Activated naive CD8-positive, alpha-beta T cell treated with anti-CD3 and anti-CD28 coated beads, Interleukin-2, amount 50 U/mL, for 16 hours (primary cell): Measurements from ENCODE around the gene HOXD9.

Experiments used
- DNase-seq: peaks from one replicate; pipeline ENCODE4 v3.0.0-alpha.2; 2020; ENCODE audit warnings: low read depth, low spot score

HOXD9 gene

GRCh38 chr2:176165370-176166050 lies 43.0 kb downstream of the HOXD9 start:
- no peak for DNase-seq

DNA sequence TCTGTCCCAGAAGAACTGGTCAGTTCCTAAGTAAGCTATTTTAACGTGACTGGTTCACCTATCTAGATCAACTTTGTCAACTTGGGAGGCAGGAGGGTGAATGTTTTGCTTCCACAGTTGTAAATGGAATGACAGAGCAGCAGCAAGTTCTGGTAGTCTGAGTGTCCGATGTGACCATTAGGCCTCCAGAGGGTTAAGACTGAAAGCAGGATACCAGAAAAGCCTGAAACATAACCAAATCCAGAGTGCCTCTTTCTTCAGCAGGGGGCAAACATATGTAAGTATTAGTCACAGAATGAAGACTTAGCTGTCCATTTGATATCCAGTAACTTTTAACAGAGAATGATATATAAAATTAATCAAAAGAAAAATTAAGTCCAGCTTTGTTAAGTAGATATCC lies 43.8 kb downstream of the HOXD9 start:
- no peak for DNase-seq

DNA sequence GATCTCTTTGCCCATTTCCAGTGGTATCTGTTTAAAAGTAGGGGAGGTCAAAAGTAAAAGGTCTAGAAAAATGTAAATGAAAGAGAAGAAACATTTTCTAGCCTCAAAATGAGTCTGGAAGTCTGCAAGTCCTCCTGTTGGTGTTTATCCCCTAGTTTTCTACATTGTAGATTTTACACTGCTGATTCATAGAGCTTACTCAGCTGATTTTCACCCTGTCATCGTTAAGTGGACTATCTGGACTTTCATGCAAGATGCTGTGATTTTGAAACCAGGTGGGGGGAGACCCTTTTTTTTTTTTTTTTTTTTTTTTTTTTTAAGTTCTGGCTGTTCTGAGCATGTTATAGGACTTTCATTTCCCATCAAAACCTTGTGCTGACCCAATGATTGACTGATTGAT lies 44.9 kb downstream of the HOXD9 start:
- no peak for DNase-seq

DNA sequence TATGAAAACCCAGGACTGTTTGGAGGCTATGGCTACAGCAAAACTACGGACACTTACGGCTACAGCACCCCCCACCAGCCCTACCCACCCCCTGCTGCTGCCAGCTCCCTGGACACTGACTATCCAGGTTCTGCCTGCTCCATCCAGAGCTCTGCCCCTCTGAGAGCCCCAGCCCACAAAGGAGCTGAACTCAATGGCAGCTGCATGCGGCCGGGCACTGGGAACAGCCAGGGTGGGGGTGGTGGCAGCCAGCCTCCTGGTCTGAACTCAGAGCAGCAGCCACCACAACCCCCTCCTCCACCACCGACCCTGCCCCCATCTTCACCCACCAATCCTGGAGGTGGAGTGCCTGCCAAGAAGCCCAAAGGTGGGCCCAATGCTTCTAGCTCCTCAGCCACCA lies 46.7 kb downstream of the HOXD9 start:
- no peak for DNase-seq

DNA sequence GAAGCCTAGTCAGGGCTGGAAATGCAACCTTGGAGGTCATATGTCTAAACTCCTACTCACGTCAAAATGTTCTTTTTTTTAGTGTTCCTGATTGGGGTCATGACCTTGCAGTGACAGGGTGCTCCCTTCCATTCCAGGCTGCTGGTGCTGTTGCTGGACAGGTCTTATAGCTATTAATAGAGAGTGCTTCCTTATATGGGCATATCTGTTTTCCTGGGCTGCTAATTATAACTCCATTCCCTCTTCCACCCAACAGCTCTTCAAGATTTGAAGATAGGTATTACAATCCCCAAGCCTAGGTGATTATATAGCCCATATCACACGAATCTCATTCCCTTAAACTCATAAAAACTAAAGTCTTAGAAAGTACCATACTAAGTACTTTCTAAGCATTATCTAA lies 47.2 kb downstream of the HOXD9 start:
- no peak for DNase-seq

DNA sequence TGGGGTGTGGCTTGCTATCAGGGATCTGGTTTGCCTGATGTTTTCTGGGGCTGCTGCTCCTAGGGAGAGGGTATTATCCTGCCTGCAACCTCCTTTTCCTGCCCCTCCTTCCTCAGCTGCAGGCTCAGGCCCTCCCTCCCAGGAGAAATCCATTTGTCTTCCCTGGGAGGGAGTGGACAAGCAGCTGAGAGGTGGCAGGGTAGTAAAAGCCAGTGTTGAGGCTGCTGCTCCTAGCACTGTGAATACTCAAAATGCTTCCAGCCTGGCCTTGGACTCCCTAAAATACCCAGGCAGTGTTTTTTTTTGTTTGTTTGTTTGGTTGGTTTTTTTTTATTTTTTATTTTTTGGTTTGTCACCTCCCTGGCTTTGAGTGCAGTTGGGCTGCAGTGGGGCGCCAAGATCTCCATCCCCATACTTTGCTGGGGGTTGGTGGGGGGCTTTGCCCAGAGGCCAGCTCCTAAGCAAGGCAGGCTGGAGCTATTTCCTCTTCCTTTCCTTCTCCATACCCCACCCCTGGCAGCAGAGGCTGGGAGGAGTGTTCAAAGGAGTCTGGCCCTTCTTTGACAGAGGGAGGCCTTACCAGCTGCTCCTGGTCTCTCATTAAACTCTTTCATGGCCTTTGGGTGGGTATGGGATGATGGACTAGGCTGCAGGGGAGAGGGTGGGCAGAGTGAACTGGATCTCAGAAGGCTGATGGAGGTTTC lies 48.2 kb downstream of the HOXD9 start:
- no peak for DNase-seq

GRCh38 chr2:176171351-176172006 lies 49.0 kb downstream of the HOXD9 start:
- no peak for DNase-seq

- DNase-seq: no peak
These were observed 49.7 kb downstream of the HOXD9 start for GRCh38 chr2:176172007-176172894.

DNA sequence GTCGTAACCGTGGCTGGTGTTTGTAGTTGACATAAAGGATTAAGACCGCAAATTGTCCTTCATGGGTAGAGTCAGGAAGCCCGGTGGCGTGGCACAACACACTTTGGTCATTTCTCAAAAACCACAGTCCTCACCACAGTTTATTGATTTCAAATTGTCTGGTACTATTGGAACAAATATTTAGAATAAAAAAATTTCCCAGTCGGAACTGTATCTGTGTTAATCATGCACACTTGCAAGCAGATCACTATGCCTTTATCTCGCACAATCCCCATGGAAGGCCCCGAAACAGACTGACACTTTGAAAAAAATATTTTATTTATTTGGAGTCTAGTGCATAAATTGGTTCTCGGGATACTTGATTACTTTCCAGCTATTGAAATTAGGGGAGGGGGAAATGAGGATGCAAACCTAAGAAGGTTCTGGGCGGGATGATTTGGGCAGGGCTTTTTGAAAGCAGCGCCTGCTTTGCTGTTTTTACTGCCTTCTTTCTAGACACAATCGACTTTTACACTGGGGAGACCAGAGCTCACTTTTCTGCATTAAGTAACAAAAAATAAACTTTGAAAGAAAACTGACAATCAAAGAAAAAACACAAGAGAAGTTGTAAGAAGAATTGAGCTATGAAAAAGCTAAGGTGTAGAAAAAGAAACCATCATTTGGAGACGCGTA lies 50.5 kb downstream of the HOXD9 start:
- no peak for DNase-seq

- DNase-seq: no peak
These were observed 51.3 kb downstream of the HOXD9 start for GRCh38 chr2:176173567-176174381.

DNA sequence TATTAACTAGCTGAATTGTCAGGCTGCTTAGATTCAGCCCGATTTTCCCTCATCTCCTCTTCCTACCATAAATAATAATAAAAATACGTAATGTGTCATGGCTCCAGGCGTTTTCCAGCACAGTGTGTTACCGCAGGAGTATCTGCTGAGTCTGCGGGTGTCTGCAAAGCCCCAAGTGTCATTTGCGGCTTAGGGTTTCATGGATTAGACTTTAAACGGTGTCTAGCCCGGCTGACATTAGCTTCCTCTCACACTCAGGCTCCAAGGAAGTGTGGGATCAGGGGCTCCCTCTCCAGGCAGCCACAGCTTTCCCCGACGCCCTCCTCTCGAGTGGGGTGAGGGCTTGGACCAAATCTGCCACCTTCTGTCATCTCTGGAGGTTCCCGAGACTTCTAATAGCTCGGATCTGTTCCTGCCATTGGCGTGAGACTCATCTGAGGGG lies 51.9 kb downstream of the HOXD9 start:
- no peak for DNase-seq
